PC-9 (cell line): ENCODE measurements around the gene XPO1. TPM values are rescaled to one million over a fixed set of nuclear protein-coding genes. Genes with fewer than 3 reads are reported as not detected.

Source experiments
- BruUV-seq: library from RNA; stranded (reverse); fragments of 400-500 nt; replicated peaks from 2 replicates; lab custom pipeline; 2021; lab: Mats Ljungman, UMichigan
- CTCF ChIA-PET: fragments of 300-600 bp; sonication (Branson Sonifier 250); formaldehyde crosslinking; loops from one replicate; lab custom pipeline; 2022; ENCODE audit warnings: antibody characterized with exemption; lab: Charles Lee
- POLR2A ChIA-PET: fragments of 300-600 bp; sonication (Branson Sonifier 250); formaldehyde crosslinking; loops from one replicate; lab custom pipeline; 2022; ENCODE audit warnings: antibody characterized with exemption; ENCODE audit not compliant: unreplicated experiment; lab: Charles Lee
- DNase-seq, 2 experiments: peaks; one replicate each; pipeline versions ENCODE4 v3.0.0 to v3.0.0-alpha.2; 2015 to 2022; ENCODE audit warnings: mixed read lengths in 1 of 2
- H2AFZ ChIP-seq: fragments of 200-600 bp; sonication (generic); 2 replicates; pipeline ENCODE4 v1.8.1; 2017; ENCODE audit warnings: antibody characterized with exemption
- H3F3A ChIP-seq: fragments of 200-600 bp; sonication (generic); 2 replicates; pipeline ENCODE4 v1.8.1; 2017; ENCODE audit warnings: antibody characterized with exemption, mild to moderate bottlenecking, low read depth; ENCODE audit not compliant: insufficient read depth
- H3K27ac ChIP-seq: fragments of 200-600 bp; sonication (generic); 2 replicates; pipeline ENCODE4 v1.6.1; 2016; ENCODE audit warnings: mixed run types
- H3K27me3 ChIP-seq: fragments of 200-600 bp; sonication (generic); 2 replicates; pipeline ENCODE4 v1.6.1; 2016; ENCODE audit warnings: low read depth, mixed run types; ENCODE audit not compliant: insufficient read depth
- H3K36me3 ChIP-seq: fragments of 200-600 bp; sonication (generic); 2 replicates; pipeline ENCODE4 v1.6.1; 2016; ENCODE audit warnings: low read depth, mixed run types
- H3K4me1 ChIP-seq: fragments of 200-600 bp; sonication (generic); replicated peaks from 2 replicates; pipeline ENCODE4 v1.6.1; 2016; ENCODE audit warnings: mixed run types; ENCODE audit not compliant: insufficient read depth
- H3K4me2 ChIP-seq: fragments of 200-600 bp; sonication (generic); 2 replicates; pipeline ENCODE4 v1.6.1; 2017; ENCODE audit warnings: mixed run types
- H3K4me3 ChIP-seq: fragments of 200-600 bp; sonication (generic); 2 replicates; pipeline ENCODE4 v1.6.1; 2016; ENCODE audit warnings: mixed run types
- H3K79me2 ChIP-seq: fragments of 200-600 bp; sonication (generic); 2 replicates; pipeline ENCODE4 v1.6.1; 2017; ENCODE audit warnings: low read depth, mixed run types
- H3K9me2 ChIP-seq: fragments of 200-600 bp; sonication (generic); 2 replicates; pipeline ENCODE4 v1.8.1; 2017; ENCODE audit warnings: mild to moderate bottlenecking; ENCODE audit not compliant: insufficient read depth
- H3K9me3 ChIP-seq: fragments of 200-600 bp; sonication (generic); 2 replicates; pipeline ENCODE4 v1.8.1; 2016; ENCODE audit warnings: low read depth; ENCODE audit not compliant: insufficient read depth
- H4K20me1 ChIP-seq: fragments of 200-600 bp; sonication (generic); 2 replicates; pipeline ENCODE4 v1.8.1; 2017; ENCODE audit not compliant: insufficient read depth
- CTCF ChIP-seq: fragments of 200-600 bp; sonication (generic); conservative IDR thresholded peaks from 2 replicates; pipeline ENCODE4 v1.6.1; 2017; ENCODE audit warnings: mixed run types, antibody characterized with exemption, mild to moderate bottlenecking, moderate library complexity
- EZH2 ChIP-seq: fragments of 200-600 bp; sonication (generic); IDR thresholded peaks from 2 replicates; pipeline ENCODE4 v1.8.0; 2017; ENCODE audit warnings: antibody characterized with exemption, low read depth
- intact Hi-C: fragments of 100-400 bp; cut with micrococcal nuclease; formaldehyde crosslinking; loops from one replicate; pipeline ENCODE4 v1.10.0; 2022; ENCODE audit not compliant: unreplicated experiment
- total RNA-seq: library from RNA; stranded (reverse); gene quantifications from 2 replicates; pipeline ENCODE4 v1.2.3, GENCODE V29; 2021

The XPO1 gene
- total RNA-seq, 1 experiment from 2014 or later = 236 TPM

DNA sequence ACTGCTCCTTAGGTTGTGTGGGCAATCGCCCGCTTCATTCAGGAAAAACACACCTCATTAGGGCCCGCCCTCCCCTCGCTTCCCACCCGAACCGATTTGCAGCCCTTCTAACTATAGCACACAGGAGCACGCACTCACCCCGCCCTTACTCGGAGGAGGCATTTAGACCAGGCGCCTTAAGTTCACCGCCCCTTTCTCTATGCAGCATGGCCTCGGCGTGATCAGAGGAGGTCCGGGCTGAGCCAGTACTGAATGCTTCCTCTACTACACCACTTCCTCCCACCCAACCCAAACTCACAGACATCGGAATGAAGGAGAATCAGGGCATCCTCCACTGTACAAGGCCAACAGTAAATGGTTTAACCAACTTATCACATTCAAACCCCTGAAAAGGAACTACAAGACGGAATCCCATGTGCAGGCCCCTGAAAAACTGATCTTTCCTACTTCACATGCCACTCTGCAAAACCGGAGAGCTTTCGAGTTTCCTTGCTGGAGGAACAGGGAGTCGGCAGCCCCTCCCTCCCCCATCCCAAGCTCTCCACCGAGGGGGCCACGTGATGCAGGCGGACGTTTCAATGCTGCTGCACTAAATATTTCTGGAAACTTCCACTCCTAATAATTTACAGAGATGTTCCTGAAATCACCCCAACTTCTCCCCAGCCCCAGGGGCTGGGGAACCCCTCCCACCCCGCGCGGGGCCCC is 1.4 kb downstream of the XPO1 start:
- Histone ChIP-seq H3K4me1 (peaks cover 33% of the 10 kb centered on the region), H3K9me3 (no peaks in the 10 kb centered on the region), H3K27ac (peak overlapping the region; percentile 88), H3F3A (peaks cover 18% of the 10 kb centered on the region), H3K4me3 (peak overlapping the region; percentile 94), H3K9me2 (no peaks in the 10 kb centered on the region), H4K20me1 (peaks cover 44% of the 10 kb centered on the region), H3K36me3 (peaks cover 28% of the 10 kb centered on the region), H3K4me2 (peak overlapping the region; percentile 92), H3K79me2 (peaks cover 62% of the 10 kb centered on the region), H2AFZ (peak overlapping the region; percentile 77), H3K27me3 (no peaks in the 10 kb centered on the region)
- TF ChIP-seq CTCF (no peak), EZH2 (no peak)
- peak; percentile 81 to 88 for DNase-seq
- TSS peak; percentile 75 for BruUV-seq
- ChIA-PET POLR2A (interaction anchor here (0.6 kb wide), 2 partner anchors 9 to 133 kb away, joined by 3 to 6 read pairs; no protein-coding TSS in a partner anchor), CTCF (interaction anchor here (0.6 kb wide), 1 partner anchor 18 kb away, joined by 3 read pairs; no protein-coding TSS in a partner anchor)
- intact Hi-C loops = loop anchor here (10.0 kb wide), 1 partner anchor 348 kb away; the partner anchor contains the start of gene CCT4

DNA sequence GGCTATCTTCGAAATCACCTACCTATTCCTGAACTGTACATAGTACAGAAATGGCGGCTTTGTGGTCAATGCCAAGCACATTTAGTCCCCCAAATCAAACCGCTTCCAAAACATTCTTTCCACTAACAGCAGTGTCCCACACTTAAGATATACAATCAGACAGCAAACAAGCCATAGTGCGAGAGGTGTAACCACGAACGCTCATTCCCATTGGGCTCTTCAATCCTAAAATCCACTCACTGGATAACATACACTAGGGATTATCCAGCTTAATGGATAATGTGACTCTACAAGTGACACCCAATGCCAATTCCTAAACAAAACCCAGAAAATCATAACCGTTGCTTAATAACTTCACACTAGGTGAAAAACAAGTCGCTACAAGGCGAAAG is 2.0 kb downstream of the XPO1 start:
- H3K9me3 ChIP-seq = no peaks in the 10 kb centered on the region
- no peak for TF ChIP-seq EZH2
- no peak for TF ChIP-seq CTCF
- peak overlapping the region; percentile 88 for H3K27ac ChIP-seq
- intact Hi-C loops = loop anchor here (10.0 kb wide), 1 partner anchor 349 kb away; the partner anchor contains the start of gene CCT4
- H3K27me3 ChIP-seq = no peaks in the 10 kb centered on the region
- POLR2A ChIA-PET = no interaction called here
- peak overlapping the region; percentile 94 for H3K4me3 ChIP-seq
- H3F3A ChIP-seq = peaks cover 18% of the 10 kb centered on the region
- no peak for DNase-seq
- H3K79me2 ChIP-seq = peaks cover 68% of the 10 kb centered on the region
- H2AFZ ChIP-seq = peak overlapping the region; percentile 77
- peaks cover 35% of the 10 kb centered on the region for H3K4me1 ChIP-seq
- H3K4me2 ChIP-seq = peak overlapping the region; percentile 92
- peaks cover 33% of the 10 kb centered on the region for H3K36me3 ChIP-seq
- peaks cover 50% of the 10 kb centered on the region for H4K20me1 ChIP-seq
- BruUV-seq = no TSS peak
- no peaks in the 10 kb centered on the region for H3K9me2 ChIP-seq
- CTCF ChIA-PET = no interaction called here

GRCh38 chr2:61535449-61535848 is 2.7 kb downstream of the XPO1 start:
- Histone ChIP-seq H3F3A (peaks cover 18% of the 10 kb centered on the region), H3K79me2 (peaks cover 75% of the 10 kb centered on the region), H3K27me3 (no peaks in the 10 kb centered on the region), H3K36me3 (peaks cover 41% of the 10 kb centered on the region), H3K9me2 (no peaks in the 10 kb centered on the region), H3K9me3 (no peaks in the 10 kb centered on the region), H3K4me2 (peak overlapping the region; percentile 92), H3K4me3 (peak overlapping the region; percentile 94), H2AFZ (no peak overlapping the region), H3K27ac (peak overlapping the region; percentile 88), H3K4me1 (peaks cover 40% of the 10 kb centered on the region), H4K20me1 (peaks cover 57% of the 10 kb centered on the region)
- no peak for DNase-seq
- ChIA-PET POLR2A (no interaction called here), CTCF (no interaction called here)
- BruUV-seq = no TSS peak
- TF ChIP-seq EZH2 (no peak), CTCF (no peak)
- intact Hi-C loops = loop anchor here (10.0 kb wide), 1 partner anchor 349 kb away; the partner anchor contains the start of gene CCT4
